ENCODE results near the gene OR7A10.

GRCh38 chr19:14821937-14822336 lies 26.8 kb downstream of the OR7A10 start:
- TF ChIP-seq EZH2phosphoT487 (IDR thresholded peaks at IDR 0.05; ENCODE audit: borderline replicate concordance, low read depth, low read length): no peak
- no peak for TF ChIP-seq CTCF (conservative IDR thresholded peaks at IDR 0.05; ENCODE audit: low read length)

Data from OCI-LY7 (cell line).